Measurements from ENCODE around the gene CAND2. TPM values are rescaled to one million over a fixed set of nuclear protein-coding genes. Genes with fewer than 3 reads are reported as not detected.

Gene CAND2
- polyA plus RNA-seq, 1 of the 3 experiments (the other 2 are of a cell fraction), result 1.5 TPM

DNA sequence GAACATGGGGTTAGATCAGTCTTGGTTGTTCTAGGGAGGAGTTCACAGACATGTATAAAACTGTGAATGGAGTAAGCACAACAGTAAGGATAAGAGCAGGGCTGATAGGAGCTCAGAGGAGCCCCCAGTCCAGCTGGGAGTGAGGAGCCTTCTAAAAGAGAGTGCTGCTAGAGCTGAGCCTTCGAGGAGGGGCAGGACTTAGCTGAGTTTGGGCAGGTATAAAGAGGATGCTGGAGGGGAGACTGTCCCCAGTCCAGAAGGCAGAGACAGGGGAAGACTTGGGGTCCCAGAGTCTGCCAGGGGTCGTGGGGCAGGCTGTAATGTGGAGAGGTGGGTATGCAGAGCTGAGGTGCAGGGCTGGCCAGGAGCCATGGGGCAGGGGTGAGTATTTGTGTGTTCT, 12.1 kb downstream of the CAND2 start:
- TF ChIP-seq EP300 (IDR thresholded peaks at IDR 0.05; ENCODE audit: borderline replicate concordance in 1 of 2, low read depth in 1 of 2, low read length in 1 of 2), result no peak
- no peak for TF ChIP-seq SIN3A (IDR thresholded peaks at IDR 0.05; ENCODE audit: borderline replicate concordance, low read depth, low read length)
- TF ChIP-seq CHD2 (IDR thresholded peaks at IDR 0.05; ENCODE audit: low read length, partially characterized antibody), result no peak
- TF ChIP-seq, protein P1, sequence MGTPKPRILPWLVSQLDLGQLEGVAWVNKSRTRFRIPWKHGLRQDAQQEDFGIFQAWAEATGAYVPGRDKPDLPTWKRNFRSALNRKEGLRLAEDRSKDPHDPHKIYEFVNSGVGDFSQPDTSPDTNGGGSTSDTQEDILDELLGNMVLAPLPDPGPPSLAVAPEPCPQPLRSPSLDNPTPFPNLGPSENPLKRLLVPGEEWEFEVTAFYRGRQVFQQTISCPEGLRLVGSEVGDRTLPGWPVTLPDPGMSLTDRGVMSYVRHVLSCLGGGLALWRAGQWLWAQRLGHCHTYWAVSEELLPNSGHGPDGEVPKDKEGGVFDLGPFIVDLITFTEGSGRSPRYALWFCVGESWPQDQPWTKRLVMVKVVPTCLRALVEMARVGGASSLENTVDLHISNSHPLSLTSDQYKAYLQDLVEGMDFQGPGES (IDR thresholded peaks at IDR 0.05; ENCODE audit: low read depth, low read length), result no peak
- TF ChIP-seq FOSL2 (IDR thresholded peaks at IDR 0.05; ENCODE audit: borderline replicate concordance, low read depth), result no peak
- no peak for TF ChIP-seq FOXJ3 (CRISPR knock-in tag; IDR thresholded peaks at IDR 0.05)
- TF ChIP-seq RAD21 (IDR thresholded peaks at IDR 0.05; ENCODE audit: low read length), result no peak
- Histone ChIP-seq H3K27me3 (ENCODE audit: insufficient read depth) (no peaks in the 10 kb centered on the region), H3K79me2 (ENCODE audit: insufficient read depth) (no peaks in the 10 kb centered on the region), H3K9me2 (no peaks in the 10 kb centered on the region), H3K36me3 (replicated peaks in 1 of 2; ENCODE audit: control insufficient read depth in 1 of 2, insufficient read depth in 2 of 2, low read length in 1 of 2) (no peaks in the 10 kb centered on the region), H4K20me1 (ENCODE audit: insufficient read depth) (no peaks in the 10 kb centered on the region), H3K9me3 (no peaks in the 10 kb centered on the region), H3K9ac (no peak overlapping the region), H2AFZ (ENCODE audit: low read depth) (no peak overlapping the region), H3K4me3 (ENCODE audit: low read depth in 2 of 2, low read length in 1 of 2) (no peak overlapping the region), H3K27ac (ENCODE audit: low read depth in 2 of 2, low read length in 1 of 2) (no peak overlapping the region), H3K4me1 (ENCODE audit: control insufficient read depth in 1 of 2, insufficient read depth in 2 of 2, low read depth in 1 of 2, low read length in 1 of 2) (peaks cover 6 to 15% of the 10 kb centered on the region in 2 experiments; a peak in 2 of 4 replicates), H3K4me2 (no peak overlapping the region), H3F3A (replicated peaks; ENCODE audit: insufficient read depth) (no peaks in the 10 kb centered on the region)
- ChIA-PET CTCF (interaction anchor here (1.4 to 2.7 kb wide), 4 partner anchors 13 to 102 kb away, joined by 3 to 29 read pairs (median 5); partner anchors contain the start of genes CAND2 and RPL32), POLR2A (no interaction called here)
- no peak for DNase-seq
- 58% methylated on average over 2 of the region's 2 CpGs for WGBS (ENCODE audit: low lambda C conversion rate)

DNA sequence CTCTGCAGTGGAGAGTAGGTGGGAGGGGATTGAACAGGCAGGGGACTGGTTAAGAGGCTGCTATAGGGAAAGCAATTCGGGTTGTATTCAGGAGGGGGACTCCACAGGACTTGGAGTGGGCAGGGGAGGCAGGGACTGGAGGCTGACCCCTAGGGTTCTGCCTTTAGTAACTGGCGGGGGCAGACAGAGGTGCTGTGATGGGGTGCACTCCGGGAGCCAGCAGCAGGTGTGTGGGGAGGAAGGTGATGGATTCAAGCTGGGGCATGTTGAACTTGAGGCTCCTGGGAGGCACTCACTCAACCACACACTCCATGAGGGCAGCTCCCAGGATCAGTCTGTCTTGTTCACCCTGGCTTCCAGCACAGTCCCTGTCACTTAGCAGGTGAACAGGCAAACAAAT, 12.5 kb downstream of the CAND2 start:
- Histone ChIP-seq H3F3A (replicated peaks; ENCODE audit: insufficient read depth) (no peaks in the 10 kb centered on the region), H4K20me1 (ENCODE audit: insufficient read depth) (no peaks in the 10 kb centered on the region), H3K79me2 (ENCODE audit: insufficient read depth) (no peaks in the 10 kb centered on the region), H3K9me2 (no peaks in the 10 kb centered on the region), H3K27ac (ENCODE audit: low read depth in 2 of 2, low read length in 1 of 2) (no peak overlapping the region), H3K4me3 (ENCODE audit: low read depth in 2 of 2, low read length in 1 of 2) (no peak overlapping the region), H2AFZ (ENCODE audit: low read depth) (no peak overlapping the region), H3K36me3 (replicated peaks in 1 of 2; ENCODE audit: control insufficient read depth in 1 of 2, insufficient read depth in 2 of 2, low read length in 1 of 2) (no peaks in the 10 kb centered on the region), H3K4me1 (ENCODE audit: control insufficient read depth in 1 of 2, insufficient read depth in 2 of 2, low read depth in 1 of 2, low read length in 1 of 2) (peaks cover 6 to 15% of the 10 kb centered on the region in 2 experiments; a peak in 2 of 4 replicates), H3K27me3 (ENCODE audit: insufficient read depth) (no peaks in the 10 kb centered on the region), H3K4me2 (no peak overlapping the region), H3K9ac (no peak overlapping the region), H3K9me3 (no peaks in the 10 kb centered on the region)
- DNase-seq, result no peak
- no peak for TF ChIP-seq TAF1 (IDR thresholded peaks at IDR 0.05; ENCODE audit: borderline replicate concordance, low read depth, low read length)
- TF ChIP-seq NRF1 (IDR thresholded peaks at IDR 0.05; ENCODE audit: low read depth, low read length), result no peak
- TF ChIP-seq, protein P2, sequence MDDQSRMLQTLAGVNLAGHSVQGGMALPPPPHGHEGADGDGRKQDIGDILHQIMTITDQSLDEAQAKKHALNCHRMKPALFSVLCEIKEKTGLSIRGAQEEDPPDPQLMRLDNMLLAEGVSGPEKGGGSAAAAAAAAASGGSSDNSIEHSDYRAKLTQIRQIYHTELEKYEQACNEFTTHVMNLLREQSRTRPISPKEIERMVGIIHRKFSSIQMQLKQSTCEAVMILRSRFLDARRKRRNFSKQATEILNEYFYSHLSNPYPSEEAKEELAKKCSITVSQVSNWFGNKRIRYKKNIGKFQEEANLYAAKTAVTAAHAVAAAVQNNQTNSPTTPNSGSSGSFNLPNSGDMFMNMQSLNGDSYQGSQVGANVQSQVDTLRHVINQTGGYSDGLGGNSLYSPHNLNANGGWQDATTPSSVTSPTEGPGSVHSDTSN (IDR thresholded peaks at IDR 0.05), result no peak
- no peak for TF ChIP-seq FOXJ3 (CRISPR knock-in tag; IDR thresholded peaks at IDR 0.05)
- TF ChIP-seq, protein P3, sequence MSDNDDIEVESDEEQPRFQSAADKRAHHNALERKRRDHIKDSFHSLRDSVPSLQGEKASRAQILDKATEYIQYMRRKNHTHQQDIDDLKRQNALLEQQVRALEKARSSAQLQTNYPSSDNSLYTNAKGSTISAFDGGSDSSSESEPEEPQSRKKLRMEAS (IDR thresholded peaks at IDR 0.05; ENCODE audit: low read depth), result no peak
- TF ChIP-seq, protein P1 (IDR thresholded peaks at IDR 0.05; ENCODE audit: low read depth, low read length), result no peak
- no peak for TF ChIP-seq JUND (IDR thresholded peaks at IDR 0.05)
- no peak for TF ChIP-seq EP300 (IDR thresholded peaks at IDR 0.05; ENCODE audit: borderline replicate concordance in 1 of 2, low read depth in 1 of 2, low read length in 1 of 2)
- TF ChIP-seq YY1 (IDR thresholded peaks at IDR 0.05; ENCODE audit: low read depth), result no peak
- no peak for TF ChIP-seq EZH2phosphoT487 (IDR thresholded peaks at IDR 0.05; ENCODE audit: borderline replicate concordance, low read depth)
- TF ChIP-seq TEAD4 (IDR thresholded peaks at IDR 0.05; ENCODE audit: borderline replicate concordance, insufficient read depth), result no peak
- POLR2A ChIA-PET, result no interaction called here
- 86% methylated on average over 3 of the region's 3 CpGs for WGBS (ENCODE audit: low lambda C conversion rate)
- CTCF ChIA-PET, result interaction anchor here (0.6 to 2.7 kb wide), 5 partner anchors 13 to 102 kb away, joined by 3 to 29 read pairs (median 5); partner anchors contain the start of genes CAND2 and RPL32
